Stimulated activated CD4-positive, alpha-beta T cell treated with anti-CD3 and anti-CD28 coated beads, Interleukin-4, amount 100 ng/mL, for 4 hours (primary cell): ENCODE measurements around the gene ATAD3B.
A peak's percentile ranks its signal among the peaks of the same experiment; 100 is the strongest.
"Not testable (repeated sequence)": the region's sequence is repeated elsewhere in the genome, so short reads cannot be mapped to it uniquely, and the experiment has no call there.

Experiments used
- DNase-seq, 2 experiments: peaks; one replicate each; pipeline ENCODE4 v3.0.0-alpha.2; 2020

Gene ATAD3B

GRCh38 chr1:1482856-1483255 lies 11.3 kb downstream of the ATAD3B start:
- DNase-seq, result no peak

GRCh38 chr1:1483714-1484113 lies 12.1 kb downstream of the ATAD3B start:
- no peak for DNase-seq

- DNase-seq, result not testable (repeated sequence)
Measured at GRCh38 chr1:1484976-1485750, 13.6 kb downstream of the ATAD3B start.

- not testable (repeated sequence) for DNase-seq
Measured at GRCh38 chr1:1485755-1486317, 14.3 kb downstream of the ATAD3B start.

GRCh38 chr1:1487701-1488100 lies 16.1 kb downstream of the ATAD3B start:
- no peak for DNase-seq

- no peak for DNase-seq
Measured at GRCh38 chr1:1489231-1489630, 17.7 kb downstream of the ATAD3B start.

GRCh38 chr1:1489861-1490260 lies 18.3 kb downstream of the ATAD3B start:
- DNase-seq, result no peak

- DNase-seq, result no peak
Measured at GRCh38 chr1:1490633-1491230, 19.2 kb downstream of the ATAD3B start.

GRCh38 chr1:1491601-1492000 lies 20.0 kb downstream of the ATAD3B start:
- no peak for DNase-seq

- not testable (repeated sequence) for DNase-seq
Measured at GRCh38 chr1:1494311-1494710, 22.7 kb downstream of the ATAD3B start.

GRCh38 chr1:1495461-1495975 lies 24.0 kb downstream of the ATAD3B start:
- not testable (repeated sequence) for DNase-seq

- peak; percentile 57 to 59 for DNase-seq
Measured at GRCh38 chr1:1504777-1505365, 33.3 kb downstream of the ATAD3B start.

- DNase-seq, result not testable (repeated sequence)
Measured at GRCh38 chr1:1505366-1505798, 33.8 kb downstream of the ATAD3B start.

GRCh38 chr1:1505801-1506200 lies 34.2 kb downstream of the ATAD3B start:
- DNase-seq, result not testable (repeated sequence)

GRCh38 chr1:1507305-1507704 lies 35.7 kb downstream of the ATAD3B start:
- no peak for DNase-seq

- not testable (repeated sequence) for DNase-seq
Measured at GRCh38 chr1:1508775-1509464, 37.4 kb downstream of the ATAD3B start.

GRCh38 chr1:1509465-1509850 lies 37.9 kb downstream of the ATAD3B start:
- not testable (repeated sequence) for DNase-seq

GRCh38 chr1:1510912-1511532 lies 39.5 kb downstream of the ATAD3B start:
- no peak for DNase-seq

GRCh38 chr1:1511533-1512285 lies 40.1 kb downstream of the ATAD3B start, which contains the start of gene ATAD3A:
ATAD3A (plus strand) TSS chr1:1512162; CDS start chr1:1512269, 107 bp downstream.
- peak; percentile 95 to 97 for DNase-seq

- DNase-seq, result peak; percentile 19 to 23
Measured at GRCh38 chr1:1512425-1512824, 40.9 kb downstream of the ATAD3B start.

- DNase-seq, result not testable (repeated sequence)
Measured at GRCh38 chr1:1513675-1514074, 42.1 kb downstream of the ATAD3B start.
